Omental fat pad (tissue), 4 donors: ENCODE results near the gene HSD17B3. TPM values are rescaled to one million over a fixed set of nuclear protein-coding genes. Genes with fewer than 3 reads are reported as not detected.

Source experiments
- ATAC-seq: fragments of 150-250 bp; one replicate; pipeline ENCODE4 v1.9.1; 2016; ENCODE audit warnings: mild to moderate bottlenecking, moderate library complexity; ENCODE audit not compliant: low FRiP score
- DNase-seq: peaks from one replicate; pipeline ENCODE4 v3.0.0-alpha.2; 2019; ENCODE audit warnings: low spot score
- CTCF ChIP-seq, 3 donors: fragments of 450-650 bp; IDR thresholded peaks; one replicate each; pipeline ENCODE4 v1.5.1; 2016 to 2017; ENCODE audit warnings: antibody characterized with exemption in 3 of 3, mild to moderate bottlenecking in 3 of 3, moderate library complexity in 2 of 3
- total RNA-seq, 4 donors: library from RNA; depleted of rRNA; stranded (reverse); fragments of >200 nt; gene quantifications; one replicate each; pipeline ENCODE4 v1.1.0, GENCODE V29; 2016

The HSD17B3 gene
- total RNA-seq, 4 donors from 2014 or later, result 0.36 TPM; not detected in 3

GRCh38 chr9:96342571-96343245 is 40.7 kb upstream of the HSD17B3 start:
- no peak for ATAC-seq
- no peak for TF ChIP-seq CTCF (IDR thresholded peaks at IDR 0.05)

GRCh38 chr9:96340707-96341106 is 38.7 kb upstream of the HSD17B3 start:
- TF ChIP-seq CTCF (IDR thresholded peaks at IDR 0.05), result no peak
- ATAC-seq (no peak), DNase-seq (no peak)

More at GRCh38 chr9:96342571-96343245, 40.7 kb upstream of the HSD17B3 start:
- DNase-seq, result no peak

- no peak for DNase-seq
- no peak for TF ChIP-seq CTCF (IDR thresholded peaks at IDR 0.05)
- no peak for ATAC-seq
Observed at GRCh38 chr9:96338299-96338698, 36.3 kb upstream of the HSD17B3 start.

GRCh38 chr9:96333958-96334357 is 32.0 kb upstream of the HSD17B3 start:
- no peak for TF ChIP-seq CTCF (IDR thresholded peaks at IDR 0.05)
- no peak for ATAC-seq

GRCh38 chr9:96331236-96331947 is 29.4 kb upstream of the HSD17B3 start:
- ATAC-seq (peak; percentile 52), DNase-seq (no peak)
- no peak for TF ChIP-seq CTCF (IDR thresholded peaks at IDR 0.05)

More at GRCh38 chr9:96333958-96334357, 32.0 kb upstream of the HSD17B3 start:
- no peak for DNase-seq

- TF ChIP-seq CTCF (IDR thresholded peaks at IDR 0.05), result peak in 2 of 3 donors; percentile 13 to 37
- peak; percentile 34 for DNase-seq
- ATAC-seq, result peak; percentile 84
Observed at GRCh38 chr9:96327694-96328352, 25.8 kb upstream of the HSD17B3 start.
